AG09309 (cell line): ENCODE results near the gene TMEM132D.

Experiments
- DNase-seq: peaks from one replicate; pipeline ENCODE4 v3.0.0-alpha.2; 2010; ENCODE audit warnings: low read depth
- H3K4me3 ChIP-seq: 2 replicates; pipeline ENCODE4 v1.5.1; 2011; ENCODE audit warnings: mild to moderate bottlenecking, low read depth, low read length, moderate library complexity; ENCODE audit not compliant: control insufficient read depth
- CTCF ChIP-seq: IDR thresholded peaks from 2 replicates; pipeline ENCODE4 v1.5.1; 2011; ENCODE audit warnings: mild to moderate bottlenecking, low read depth, low read length, inconsistent platforms; ENCODE audit not compliant: insufficient read depth, control insufficient read depth; ENCODE audit errors: missing control alignments

TMEM132D gene

DNA sequence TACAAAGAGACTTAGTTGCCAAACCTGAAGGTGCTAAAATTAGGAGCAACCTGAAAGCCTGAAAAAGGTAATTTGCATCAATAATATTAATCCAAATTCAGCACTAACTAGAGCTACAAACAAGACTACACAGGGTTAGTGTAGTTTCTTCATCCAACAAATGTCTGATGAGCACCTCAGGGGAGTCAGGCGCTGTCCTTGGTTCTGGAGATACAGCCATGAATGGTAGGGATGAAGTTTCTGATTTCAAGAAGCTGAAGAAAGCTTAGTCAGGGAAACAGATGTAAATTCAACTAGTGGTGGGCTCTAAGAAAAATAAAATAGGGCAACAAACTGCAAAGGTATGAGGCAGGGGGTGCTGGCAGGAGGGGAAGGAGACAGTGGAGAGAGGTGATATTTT lies 784.3 kb downstream of the TMEM132D start:
- DNase-seq: no peak
- no peak for TF ChIP-seq CTCF
- no peak overlapping the region for H3K4me3 ChIP-seq

- TF ChIP-seq CTCF: no peak
- no peak for DNase-seq
- H3K4me3 ChIP-seq: no peak overlapping the region
These were observed 788.3 kb downstream of the TMEM132D start for GRCh38 chr12:129115558-129115957.

- TF ChIP-seq CTCF: no peak
- no peak overlapping the region for H3K4me3 ChIP-seq
- DNase-seq: no peak
These were observed 793.2 kb downstream of the TMEM132D start for GRCh38 chr12:129110575-129110974.

DNA sequence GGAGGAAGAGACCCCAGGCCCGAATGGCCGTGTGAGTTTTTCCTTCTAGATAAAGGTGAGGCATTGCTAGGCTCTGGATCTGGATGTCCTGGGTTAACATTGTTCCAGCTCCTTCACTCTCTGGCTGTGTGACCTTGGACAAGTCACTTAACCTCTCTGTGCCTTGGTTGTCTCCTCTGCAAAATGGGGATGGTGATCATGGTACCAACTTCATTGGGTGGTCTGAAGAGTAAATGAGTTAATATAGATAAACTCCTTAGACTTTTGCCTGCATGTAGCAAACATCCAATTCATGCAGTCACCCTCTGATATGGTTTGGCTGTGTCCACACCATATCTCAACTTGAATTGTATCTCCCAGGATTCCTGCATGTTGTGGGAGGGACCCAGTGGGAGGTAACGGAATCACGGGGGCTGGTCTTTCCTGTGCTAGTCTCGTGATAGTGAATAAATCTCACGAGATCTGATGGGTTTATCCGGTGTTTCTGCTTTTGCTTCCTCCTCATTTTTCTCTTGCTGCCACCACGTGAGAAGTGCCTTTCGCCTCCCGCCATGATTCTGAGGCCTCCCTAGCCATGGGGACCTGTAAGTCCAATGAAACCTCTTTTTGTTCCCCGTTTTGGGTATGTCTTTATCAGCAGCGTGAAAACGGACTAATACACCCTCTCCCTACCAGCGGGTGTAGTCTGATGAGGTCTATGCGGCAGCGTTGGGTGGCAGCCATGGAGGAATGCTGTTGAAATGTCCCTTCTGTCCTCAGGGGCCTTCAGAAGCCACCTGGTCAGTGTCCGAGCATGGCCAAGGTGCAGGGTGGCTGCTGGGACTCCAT lies 794.4 kb downstream of the TMEM132D start:
- DNase-seq: no peak
- no peak for TF ChIP-seq CTCF
- H3K4me3 ChIP-seq: no peak overlapping the region

DNA sequence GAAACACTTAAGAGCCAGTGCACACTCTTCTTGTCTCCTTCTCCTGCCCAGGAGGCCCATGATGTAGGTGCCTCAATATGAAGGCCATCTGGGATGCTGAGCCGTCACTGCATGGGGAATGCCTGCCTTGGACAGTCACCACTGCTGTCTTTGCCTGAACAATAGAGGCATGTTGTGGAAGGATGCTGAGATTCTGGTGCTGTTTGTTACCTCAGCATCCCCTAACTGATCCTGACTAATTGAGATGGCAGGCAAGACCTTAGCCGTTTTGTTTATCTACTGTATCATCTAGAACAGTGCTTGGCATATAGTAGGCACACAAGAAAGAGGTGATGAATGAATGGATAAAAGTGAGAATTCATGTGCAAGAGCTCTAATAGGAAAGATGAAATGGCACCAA lies 797.1 kb downstream of the TMEM132D start:
- no peak overlapping the region for H3K4me3 ChIP-seq
- no peak for DNase-seq
- no peak for TF ChIP-seq CTCF

- no peak for TF ChIP-seq CTCF
- no peak overlapping the region for H3K4me3 ChIP-seq
- no peak for DNase-seq
These were observed 800.6 kb downstream of the TMEM132D start for GRCh38 chr12:129103231-129103630.
